Mucosa of descending colon (tissue), 3 donors: ENCODE results near the gene THBS1. TPM values are rescaled to one million over a fixed set of nuclear protein-coding genes. Genes with fewer than 3 reads are reported as not detected.

ENCODE experiments used
- ATAC-seq: fragments of 200-7000 bp; cut with Tn5 transposase; one replicate; pipeline ENCODE4 v1.9.1; 2020; ENCODE audit warnings: mild to moderate bottlenecking, moderate library complexity
- DNase-seq, 3 donors: peaks; one replicate each; pipeline ENCODE4 v3.0.0-alpha.2; 2020
- H3K36me3 ChIP-seq: fragments of 200-600 bp; one replicate; pipeline ENCODE4 v1.8.0; 2021; ENCODE audit warnings: low read depth, mild to moderate bottlenecking
- H3K4me1 ChIP-seq: fragments of 200-600 bp; one replicate; pipeline ENCODE4 v1.8.0; 2021; ENCODE audit warnings: low read depth, mild to moderate bottlenecking
- H3K4me3 ChIP-seq: fragments of 200-600 bp; one replicate; pipeline ENCODE4 v1.8.0; 2021; ENCODE audit warnings: mild to moderate bottlenecking
- H3K9me3 ChIP-seq: fragments of 200-600 bp; one replicate; pipeline ENCODE4 v1.8.0; 2021; ENCODE audit warnings: mild to moderate bottlenecking
- CTCF ChIP-seq: fragments of 200-600 bp; IDR thresholded peaks from one replicate; pipeline ENCODE4 v1.8.0; 2022; ENCODE audit warnings: antibody characterized with exemption, mild to moderate bottlenecking
- intact Hi-C, 2 donors: fragments of 100-400 bp; cut with DNase I in 1 of 2; cut with micrococcal nuclease in 1 of 2; formaldehyde crosslinking; loops; one replicate each; pipeline versions ENCODE4 v1.11.0 to v1.11.1; 2022; cut with DNase I, micrococcal nuclease
- total RNA-seq, 3 donors: library from RNA; stranded (reverse); fragmentation: NEBNext Ultra II Directional in 2 of 3; extraction: Animal tissue kit (Norgen Biotek cat#: 25700) in 2 of 3; gene quantifications; one replicate each; pipeline versions ENCODE4 v1.2.1 to v1.2.4, GENCODE V29; 2021 to 2023
- donor health status: DM: no; HTN: no; CAD: no; lungs with moderate emphysema.
- donor health status: DM: no; HTN: no; CAD: no.
- donor health status: DM: no; HTN: yes; CAD: no.

Gene THBS1
- total RNA-seq, 3 donors from 2014 or later: 209 to 356 (median 288) TPM

DNA sequence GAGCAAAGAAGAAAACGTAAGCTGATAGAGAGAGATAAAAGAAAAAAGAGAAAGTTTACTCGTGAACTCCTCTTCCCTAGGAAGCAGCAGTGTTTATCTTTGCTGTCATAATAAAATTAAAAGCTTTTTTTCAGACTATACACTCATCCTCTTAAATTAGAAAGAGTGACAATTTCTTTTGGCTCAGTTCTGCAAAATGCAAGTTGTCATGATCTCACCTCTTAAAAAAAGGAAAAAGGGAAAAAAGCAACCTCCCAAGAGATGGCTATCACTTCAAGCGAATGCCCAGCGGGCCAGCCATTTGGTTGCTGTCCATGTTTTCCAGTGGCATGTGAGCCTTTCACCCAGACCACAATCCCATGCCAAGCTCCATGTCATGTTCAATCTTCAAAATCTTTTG, 7.0 kb upstream of the THBS1 start:
- DNase-seq (no peak), ATAC-seq (no peak)
- no peaks in the 10 kb centered on the region for H3K9me3 ChIP-seq
- no peaks in the 10 kb centered on the region for H3K36me3 ChIP-seq
- no peak overlapping the region for H3K4me3 ChIP-seq
- intact Hi-C loops: no loop called here
- H3K4me1 ChIP-seq: no peaks in the 10 kb centered on the region
- TF ChIP-seq CTCF: no peak

DNA sequence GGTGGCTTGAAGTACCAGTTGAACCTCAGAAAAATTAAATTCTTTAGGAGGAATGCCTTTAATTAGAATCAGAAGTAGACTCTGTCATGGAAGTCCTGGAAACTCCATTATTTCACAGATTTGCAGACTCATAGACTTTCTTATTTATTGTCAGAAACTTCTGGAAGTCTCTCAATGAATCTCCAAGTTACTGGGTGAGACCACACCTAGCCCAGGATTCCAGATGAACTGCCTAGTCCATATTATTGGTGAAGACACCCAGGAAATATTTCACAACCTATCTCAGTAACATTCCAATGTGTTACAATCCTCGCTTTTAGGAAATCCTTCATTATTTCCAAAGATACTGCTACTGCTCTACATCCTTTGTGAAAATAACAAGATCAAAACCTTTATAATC, 6.5 kb upstream of the THBS1 start:
- ATAC-seq (no peak), DNase-seq (no peak)
- no peak for TF ChIP-seq CTCF
- intact Hi-C loops: no loop called here
- no peaks in the 10 kb centered on the region for H3K4me1 ChIP-seq
- H3K4me3 ChIP-seq: no peak overlapping the region
- H3K36me3 ChIP-seq: no peaks in the 10 kb centered on the region
- no peaks in the 10 kb centered on the region for H3K9me3 ChIP-seq

DNA sequence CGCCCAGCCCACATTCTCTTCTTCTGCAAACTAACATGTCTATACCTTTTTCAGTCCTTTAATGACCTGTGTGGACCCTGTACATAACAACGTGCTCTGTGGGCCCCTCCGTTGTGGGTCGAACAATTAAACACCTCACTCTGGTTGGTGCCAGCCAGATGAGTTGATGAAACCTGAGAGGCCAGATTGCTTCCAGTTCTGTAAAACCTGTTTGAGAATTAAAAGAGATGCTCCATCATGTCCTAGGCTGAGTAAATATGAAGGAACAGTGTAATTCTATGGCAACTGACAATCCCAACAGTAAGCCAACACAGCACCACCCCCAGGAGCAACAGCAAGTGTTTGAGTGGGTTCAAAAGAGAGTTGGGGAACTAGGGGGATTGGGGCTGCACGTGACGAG, 5.7 kb upstream of the THBS1 start:
- no peaks in the 10 kb centered on the region for H3K36me3 ChIP-seq
- no peaks in the 10 kb centered on the region for H3K9me3 ChIP-seq
- ATAC-seq (no peak), DNase-seq (no peak)
- H3K4me1 ChIP-seq: peaks cover 5% of the 10 kb centered on the region
- TF ChIP-seq CTCF: no peak
- no peak overlapping the region for H3K4me3 ChIP-seq
- intact Hi-C loops: no loop called here

DNA sequence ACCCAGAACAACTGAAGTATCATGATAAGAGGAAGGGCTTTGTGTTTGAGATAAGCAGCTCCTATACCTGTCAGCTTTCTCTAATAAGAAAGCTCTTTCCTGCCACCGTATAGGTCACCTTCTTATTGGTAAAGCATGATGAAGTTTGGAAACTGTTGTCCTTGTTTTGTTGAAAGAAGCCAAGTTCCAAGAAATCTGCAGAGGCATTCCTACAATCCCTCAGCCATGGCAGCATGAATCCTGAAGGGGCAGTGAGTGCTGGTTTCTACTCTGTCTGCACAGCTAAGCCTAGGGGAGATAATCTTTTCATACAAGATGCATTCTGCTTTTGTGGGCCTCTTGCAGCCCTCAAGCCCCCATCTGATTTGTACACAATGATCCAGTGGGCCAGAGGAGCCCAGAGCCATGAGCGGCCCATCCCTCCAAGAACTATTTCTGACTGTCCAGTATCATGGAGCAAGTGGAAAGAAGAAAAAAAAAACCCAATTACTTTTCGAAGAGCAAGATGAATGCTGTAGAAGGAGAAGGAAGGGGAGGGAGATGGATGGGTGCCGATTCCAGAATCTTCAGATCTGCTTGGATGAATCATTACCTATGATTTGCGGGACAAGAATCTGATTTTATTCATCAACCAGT, 1.9 kb upstream of the THBS1 start:
- intact Hi-C loops: no loop called here
- Histone ChIP-seq H3K36me3 (no peaks in the 10 kb centered on the region), H3K4me3 (no peak overlapping the region), H3K4me1 (peaks cover 9% of the 10 kb centered on the region), H3K9me3 (no peaks in the 10 kb centered on the region)
- DNase-seq (no peak), ATAC-seq (no peak)
- no peak for TF ChIP-seq CTCF

DNA sequence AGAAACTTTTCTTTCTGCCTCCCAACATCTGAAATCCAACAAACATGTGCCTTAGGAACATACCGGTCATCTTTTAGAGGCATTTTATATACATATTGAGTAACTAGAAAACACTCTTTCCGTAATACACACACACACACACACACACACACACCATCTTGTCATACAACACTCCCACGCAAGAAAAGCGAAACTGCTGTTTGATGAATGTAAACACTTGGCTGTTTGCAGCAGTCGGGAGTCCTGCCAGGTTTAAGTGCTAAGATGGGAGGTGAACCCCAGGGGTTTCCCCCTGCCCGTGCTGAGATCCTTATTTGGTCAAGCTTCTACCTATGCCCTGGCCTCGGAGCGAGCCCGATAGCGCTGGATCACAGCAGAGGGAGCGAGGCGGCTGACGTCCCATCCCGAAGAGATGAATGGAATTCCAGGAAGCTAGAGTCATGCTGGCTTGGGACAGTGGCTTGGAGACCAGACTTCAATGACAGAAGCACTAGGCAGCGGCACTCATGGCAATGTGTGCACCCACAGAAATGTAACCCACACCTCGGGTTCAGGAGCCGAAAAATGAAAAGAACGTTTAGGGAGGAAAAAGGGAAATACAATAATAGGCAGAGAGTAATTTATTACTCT, 1.3 kb upstream of the THBS1 start:
- ATAC-seq (no peak), DNase-seq (peak; percentile 55 to 70 (median 56))
- no peaks in the 10 kb centered on the region for H3K36me3 ChIP-seq
- TF ChIP-seq CTCF: no peak
- no peaks in the 10 kb centered on the region for H3K9me3 ChIP-seq
- no peak overlapping the region for H3K4me3 ChIP-seq
- peaks cover 16% of the 10 kb centered on the region for H3K4me1 ChIP-seq
- intact Hi-C loops: loop anchor here (5.0 to 10.0 kb wide), 5 partner anchors 175 to 765 kb away; no protein-coding TSS in a partner anchor
